B cell (primary cell): ENCODE results near the gene GLYATL3.

Experiments used
- CTCF ChIP-seq: fragments of 200-600 bp; IDR thresholded peaks from one replicate; pipeline ENCODE4 v1.8.0; 2022; ENCODE audit warnings: antibody characterized with exemption, mild to moderate bottlenecking
- EZH2 ChIP-seq: IDR thresholded peaks from 2 replicates; pipeline ENCODE4 v1.6.1; 2012; ENCODE audit warnings: borderline replicate concordance, low read depth, mild to moderate bottlenecking, moderate library complexity, low read length; ENCODE audit not compliant: insufficient read depth, poor library complexity, severe bottlenecking

GRCh38 chr6:49515485-49516146 lies 15.9 kb downstream of the GLYATL3 start:
- TF ChIP-seq EZH2 (no peak), CTCF (no peak)
